Spleen (tissue), 7 donors: ENCODE results near the gene CLCNKB.

Experiments
- CTCF ChIP-seq, 11 experiments: fragments of 200-600 bp in 7 of 11; fragments of 450-650 bp in 4 of 11; sonication (generic) in 4 of 11; IDR thresholded peaks in 8 of 11; conservative IDR thresholded peaks in 3 of 11; 1 replicate in 7 of 11; 2 replicates in 4 of 11; pipeline versions ENCODE4 v1.4.0 to v1.8.0; 2016 to 2021; ENCODE audit warnings: antibody characterized with exemption in 11 of 11, inconsistent platforms in 4 of 11, mild to moderate bottlenecking in 1 of 11
- POLR2A ChIP-seq, 3 donors: fragments of 450-650 bp; IDR thresholded peaks; one replicate each; pipeline ENCODE4 v1.5.1; 2017; ENCODE audit warnings: antibody characterized with exemption in 3 of 3, mild to moderate bottlenecking in 1 of 3
- POLR2AphosphoS5 ChIP-seq, 3 donors: sonication (generic); formaldehyde crosslinking; IDR thresholded peaks; one replicate each; pipeline ENCODE4 v1.5.1; 2017; ENCODE audit warnings: antibody characterized with exemption in 3 of 3
- donor health status: DM: no; HTN: no; CAD: no; lungs with moderate emphysema.
- donor health status: DM: no; HTN: no; CAD: no.
- donor health status: DM: no; HTN: no; CAD: no.

DNA sequence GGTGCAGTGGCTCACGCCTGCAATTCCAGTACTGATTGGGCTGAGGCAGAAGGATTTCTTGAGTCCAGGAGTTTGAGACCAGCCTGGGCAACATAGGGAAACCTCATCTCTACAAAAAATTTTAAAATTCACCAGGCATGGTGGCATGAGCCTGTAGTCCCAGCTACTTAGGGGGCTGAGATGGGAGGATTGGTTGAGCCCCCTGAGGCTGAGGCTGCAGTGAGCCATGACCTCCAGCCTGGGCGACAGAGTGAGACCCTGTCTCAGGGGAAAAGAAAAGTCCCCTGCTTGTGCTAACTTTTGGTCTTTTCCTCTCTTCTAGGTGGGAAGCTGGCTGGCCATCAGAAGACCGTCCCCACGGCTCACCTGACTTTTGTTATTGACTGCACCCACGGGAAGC, 38.0 kb upstream of the CLCNKB start:
- no peak for TF ChIP-seq CTCF (IDR thresholded peaks at IDR 0.05 in 8 of 11, conservative IDR thresholded peaks at IDR 0.05 in 3 of 11)
- no peak for TF ChIP-seq POLR2AphosphoS5 (IDR thresholded peaks at IDR 0.05)
- no peak for TF ChIP-seq POLR2A (IDR thresholded peaks at IDR 0.05)
